ENCODE measurements around the gene XXYLT1. TPM values are rescaled to one million over a fixed set of nuclear protein-coding genes. Genes with fewer than 3 reads are reported as not detected.

The XXYLT1 gene
- total and polyA plus RNA-seq, 2 of the 8 experiments (the other 6 are each of a cell fraction or from before 2014, with no cell fraction given): 18.9 to 23.8 TPM

- DNase-seq (ENCODE audit: low read depth in 1 of 2, low spot score in 2 of 2): no peak
Observed at GRCh38 chr3:195071011-195071728, 199.8 kb downstream of the XXYLT1 start.

More at GRCh38 chr3:195071011-195071728, 199.8 kb downstream of the XXYLT1 start:
- peaks cover 0 to 3% of the 10 kb centered on the region in 2 experiments; a peak in 1 of 4 replicates for H3K9me3 ChIP-seq (ENCODE audit: insufficient read depth in 2 of 2, low read depth in 1 of 2, low read length in 1 of 2)
- H3K14ac ChIP-seq (ENCODE audit: insufficient read length): no peak overlapping the region
- CTCF ChIA-PET (ENCODE audit: partially characterized antibody): interaction anchor here (0.7 to 1.8 kb wide), 8 partner anchors 8 to 142 kb away, joined by 3 to 7 read pairs (median 3); no protein-coding TSS in a partner anchor
- no peak overlapping the region for H4K8ac ChIP-seq (ENCODE audit: extremely low read depth, insufficient read depth, low read length)
- no peak overlapping the region for H3K4me2 ChIP-seq (ENCODE audit: insufficient read depth in 1 of 2, low read depth in 2 of 2, low read length in 2 of 2)
- H2BK5ac ChIP-seq (ENCODE audit: low read depth, low read length): no peak overlapping the region
- H2AK5ac ChIP-seq (ENCODE audit: low read depth, low read length): no peak overlapping the region
- H3K4me1 ChIP-seq (replicated peaks in 1 of 4; ENCODE audit: control insufficient read depth in 3 of 4, insufficient read depth in 4 of 4, low read length in 3 of 4): no peaks in the 10 kb centered on the region; a peak in 1 of 7 replicates
- H3K18ac ChIP-seq (ENCODE audit: extremely low read depth, low read length): no peak overlapping the region
- no peak overlapping the region for H2BK12ac ChIP-seq (ENCODE audit: low read depth, low read length)
- H3K56ac ChIP-seq (replicated peaks; ENCODE audit: insufficient read length, low read depth, low read length): no peak overlapping the region
- peaks cover 0 to 7% (median 2%) of the 10 kb centered on the region in 4 experiments; a peak in 3 of 8 replicates for H3K36me3 ChIP-seq (ENCODE audit: control insufficient read depth in 2 of 4, insufficient read depth in 4 of 4, low read length in 3 of 4)
- POLR2A ChIA-PET (ENCODE audit: partially characterized antibody): interaction anchor here (1.3 kb wide), 1 partner anchor 9 kb away, joined by 3 read pairs; no protein-coding TSS in a partner anchor
- H4K5ac ChIP-seq (ENCODE audit: insufficient read length, low read depth, low read length): no peak overlapping the region
- no peak overlapping the region for H2AFZ ChIP-seq (ENCODE audit: low read length)
- peaks cover 2% of the 10 kb centered on the region in 2 experiments for H4K20me1 ChIP-seq (replicated peaks in 1 of 2; ENCODE audit: control insufficient read depth in 1 of 2, insufficient read depth in 2 of 2, low read length in 2 of 2)
- H3K4ac ChIP-seq (replicated peaks; ENCODE audit: insufficient read length, low read depth, low read length): no peak overlapping the region
- no peaks in the 10 kb centered on the region for H3K27me3 ChIP-seq (replicated peaks in 1 of 4; ENCODE audit: control insufficient read depth in 3 of 4, extremely low read depth in 1 of 4, insufficient read depth in 3 of 4, low read length in 3 of 4)
- TF ChIP-seq CBX5 (IDR thresholded peaks at IDR 0.05; ENCODE audit: low read depth, low read length): no peak
- TF ChIP-seq NANOG (IDR thresholded peaks at IDR 0.05; ENCODE audit: insufficient read depth, low read depth, low read length, poor library complexity, severe bottlenecking): no peak
- no peak for TF ChIP-seq RBBP5 (IDR thresholded peaks at IDR 0.05; ENCODE audit: borderline replicate concordance, low read depth, low read length)
- TF ChIP-seq BACH1 (IDR thresholded peaks at IDR 0.05; ENCODE audit: low read length): no peak
- TF ChIP-seq MAFK (IDR thresholded peaks at IDR 0.05; ENCODE audit: low read depth, low read length): no peak
- no peaks in the 10 kb centered on the region; the same call in 1 of the 2 replicates for H3K79me1 ChIP-seq (ENCODE audit: low read depth, low read length)
- no peak overlapping the region for H4K91ac ChIP-seq (replicated peaks; ENCODE audit: insufficient read length, low read length)
- no peak overlapping the region for H3K9ac ChIP-seq (replicated peaks in 1 of 4; ENCODE audit: extremely low read depth in 1 of 4, low read depth in 3 of 4, low read length in 3 of 4)
- WGBS, 2 experiments (ENCODE audit: extremely low coverage in 1 of 2, insufficient coverage in 1 of 2, insufficient read length in 1 of 2, insufficient replicate concordance in 2 of 2, low coverage in 1 of 2, low lambda C conversion rate in 2 of 2, missing lambda C conversion rate in 1 of 2): 90% methylated on average over 17 of the region's 19 CpGs; no CpG with 5 or more reads in 1 of the 2 experiments
- no peaks in the 10 kb centered on the region for H3K79me2 ChIP-seq (ENCODE audit: control insufficient read depth in 1 of 2, insufficient read depth in 2 of 2, low read length in 2 of 2)
- no peak overlapping the region for H2BK20ac ChIP-seq (ENCODE audit: low read length)
- H2BK120ac ChIP-seq (replicated peaks; ENCODE audit: low read depth, low read length): no peak overlapping the region
- no peak overlapping the region for H2BK15ac ChIP-seq (ENCODE audit: low read length)
- H3K23me2 ChIP-seq (ENCODE audit: low read depth, low read length): no peaks in the 10 kb centered on the region
- no peak overlapping the region for H3K4me3 ChIP-seq (ENCODE audit: extremely low read depth in 1 of 4, insufficient read depth in 2 of 4, low read depth in 3 of 4, low read length in 4 of 4)
- no peak overlapping the region for H3K23ac ChIP-seq (ENCODE audit: insufficient read length)
- no peak for FAIRE-seq
- H3K27ac ChIP-seq (ENCODE audit: low read depth, low read length): no peak overlapping the region
